ENCODE measurements around the gene EEF2KMT. TPM values are rescaled to one million over a fixed set of nuclear protein-coding genes. Genes with fewer than 3 reads are reported as not detected.

The EEF2KMT gene
- total RNA-seq, 1 experiment from 2014 or later, result 25.8 TPM

GRCh38 chr16:5069854-5070253, 27.7 kb downstream of the EEF2KMT start:
- Histone ChIP-seq H3K27ac (ENCODE audit: low read length) (no peak overlapping the region), H3K4me3 (ENCODE audit: low read length) (no peak overlapping the region), H3F3A (ENCODE audit: low read length, unreplicated experiment) (no peaks in the 10 kb centered on the region), H3K36me3 (ENCODE audit: low read depth, low read length) (no peaks in the 10 kb centered on the region), H3K27me3 (ENCODE audit: low read length) (no peaks in the 10 kb centered on the region), H3K9me2 (replicated peaks; ENCODE audit: low read length) (no peaks in the 10 kb centered on the region), H3K9ac (ENCODE audit: low read length) (no peak overlapping the region), H2AFZ (ENCODE audit: low read length) (no peak overlapping the region), H3K9me3 (ENCODE audit: low read length) (no peaks in the 10 kb centered on the region), H4K20me1 (ENCODE audit: low read length) (no peaks in the 10 kb centered on the region), H3K4me1 (ENCODE audit: insufficient read depth, low read length) (peaks cover 16% of the 10 kb centered on the region), H3K4me2 (ENCODE audit: low read length) (no peak overlapping the region), H3K79me2 (ENCODE audit: low read length) (peaks cover 17% of the 10 kb centered on the region)
- DNase-seq (no peak), ATAC-seq (no peak)
- no peak for TF ChIP-seq EZH2phosphoT487 (IDR thresholded peaks at IDR 0.05; ENCODE audit: borderline replicate concordance, low read length)
- TF ChIP-seq CTCF (conservative IDR thresholded peaks at IDR 0.05; ENCODE audit: low read depth, low read length), result no peak
- TF ChIP-seq EZH2 (IDR thresholded peaks at IDR 0.05; ENCODE audit: low read length, unreplicated experiment), result no peak
- BruUV-seq (replicated peaks), result no TSS peak
- intact Hi-C loops (cut with micrococcal nuclease), result no loop called here
- ChIA-PET CTCF (no interaction called here), POLR2A (ENCODE audit: unreplicated experiment) (no interaction called here)

- Histone ChIP-seq H3K9me2 (replicated peaks; ENCODE audit: low read length) (no peaks in the 10 kb centered on the region), H3F3A (ENCODE audit: low read length, unreplicated experiment) (no peaks in the 10 kb centered on the region), H3K4me3 (ENCODE audit: low read length) (no peak overlapping the region), H3K9me3 (ENCODE audit: low read length) (no peaks in the 10 kb centered on the region), H2AFZ (ENCODE audit: low read length) (no peak overlapping the region), H3K36me3 (ENCODE audit: low read depth, low read length) (no peaks in the 10 kb centered on the region), H3K4me1 (ENCODE audit: insufficient read depth, low read length) (peaks cover 16% of the 10 kb centered on the region), H3K9ac (ENCODE audit: low read length) (no peak overlapping the region), H4K20me1 (ENCODE audit: low read length) (no peaks in the 10 kb centered on the region), H3K4me2 (ENCODE audit: low read length) (no peak overlapping the region), H3K27ac (ENCODE audit: low read length) (no peak overlapping the region), H3K79me2 (ENCODE audit: low read length) (peaks cover 17% of the 10 kb centered on the region), H3K27me3 (ENCODE audit: low read length) (no peaks in the 10 kb centered on the region)
- no TSS peak for BruUV-seq (replicated peaks)
- intact Hi-C loops (cut with micrococcal nuclease), result no loop called here
- POLR2A ChIA-PET (ENCODE audit: unreplicated experiment), result no interaction called here
- no peak for TF ChIP-seq CTCF (conservative IDR thresholded peaks at IDR 0.05; ENCODE audit: low read depth, low read length)
- DNase-seq (no peak), ATAC-seq (no peak)
- CTCF ChIA-PET, result no interaction called here
Observed at GRCh38 chr16:5069048-5069447, 28.5 kb downstream of the EEF2KMT start.

- peaks cover 4% of the 10 kb centered on the region for H3K4me1 ChIP-seq (ENCODE audit: insufficient read depth, low read length)
- intact Hi-C loops (cut with micrococcal nuclease), result no loop called here
- POLR2A ChIA-PET (ENCODE audit: unreplicated experiment), result no interaction called here
- H4K20me1 ChIP-seq (ENCODE audit: low read length), result no peaks in the 10 kb centered on the region
- CTCF ChIA-PET, result no interaction called here
- no peak overlapping the region for H3K9ac ChIP-seq (ENCODE audit: low read length)
- no peak overlapping the region for H3K4me2 ChIP-seq (ENCODE audit: low read length)
- H3K79me2 ChIP-seq (ENCODE audit: low read length), result no peaks in the 10 kb centered on the region
- no peak overlapping the region for H3K4me3 ChIP-seq (ENCODE audit: low read length)
- ATAC-seq (no peak), DNase-seq (no peak)
- H3K27ac ChIP-seq (ENCODE audit: low read length), result no peak overlapping the region
- no peaks in the 10 kb centered on the region for H3F3A ChIP-seq (ENCODE audit: low read length, unreplicated experiment)
- H3K9me3 ChIP-seq (ENCODE audit: low read length), result no peaks in the 10 kb centered on the region
- H3K9me2 ChIP-seq (replicated peaks; ENCODE audit: low read length), result no peaks in the 10 kb centered on the region
- no peaks in the 10 kb centered on the region for H3K27me3 ChIP-seq (ENCODE audit: low read length)
- H3K36me3 ChIP-seq (ENCODE audit: low read depth, low read length), result no peaks in the 10 kb centered on the region
- no peak overlapping the region for H2AFZ ChIP-seq (ENCODE audit: low read length)
- BruUV-seq (replicated peaks), result no TSS peak
- TF ChIP-seq CTCF (conservative IDR thresholded peaks at IDR 0.05; ENCODE audit: low read depth, low read length) (no peak), EZH2 (IDR thresholded peaks at IDR 0.05; ENCODE audit: low read length, unreplicated experiment) (no peak), EZH2phosphoT487 (IDR thresholded peaks at IDR 0.05; ENCODE audit: borderline replicate concordance, low read length) (no peak)
Observed at GRCh38 chr16:5066511-5066910, 31.1 kb downstream of the EEF2KMT start.
